Omental fat pad (tissue), 4 donors: ENCODE data around the gene KANK2. TPM values are rescaled to one million over a fixed set of nuclear protein-coding genes. Genes with fewer than 3 reads are reported as not detected.

ENCODE experiments used
- ATAC-seq: fragments of 150-250 bp; one replicate; pipeline ENCODE4 v1.9.1; 2016; ENCODE audit warnings: mild to moderate bottlenecking, moderate library complexity; ENCODE audit not compliant: low FRiP score
- DNase-seq: peaks from one replicate; pipeline ENCODE4 v3.0.0-alpha.2; 2019; ENCODE audit warnings: low spot score
- total RNA-seq, 4 donors: library from RNA; depleted of rRNA; stranded (reverse); fragments of >200 nt; gene quantifications; one replicate each; pipeline ENCODE4 v1.1.0, GENCODE V29; 2016
- TF ChIP-seq, protein P1 (sequence below), 3 donors: fragments of 450-650 bp; IDR thresholded peaks; one replicate each; pipeline ENCODE4 v1.5.1; 2016 to 2017; ENCODE audit warnings: antibody characterized with exemption in 3 of 3, mild to moderate bottlenecking in 3 of 3, moderate library complexity in 2 of 3

KANK2 gene
- total RNA-seq, 4 donors from 2014 or later, result 177 to 383 (median 325) TPM

GRCh38 chr19:11225815-11226214 is 28.5 kb upstream of the KANK2 start:
- DNase-seq, result no peak
- ATAC-seq, result no peak
- TF ChIP-seq, protein P1, sequence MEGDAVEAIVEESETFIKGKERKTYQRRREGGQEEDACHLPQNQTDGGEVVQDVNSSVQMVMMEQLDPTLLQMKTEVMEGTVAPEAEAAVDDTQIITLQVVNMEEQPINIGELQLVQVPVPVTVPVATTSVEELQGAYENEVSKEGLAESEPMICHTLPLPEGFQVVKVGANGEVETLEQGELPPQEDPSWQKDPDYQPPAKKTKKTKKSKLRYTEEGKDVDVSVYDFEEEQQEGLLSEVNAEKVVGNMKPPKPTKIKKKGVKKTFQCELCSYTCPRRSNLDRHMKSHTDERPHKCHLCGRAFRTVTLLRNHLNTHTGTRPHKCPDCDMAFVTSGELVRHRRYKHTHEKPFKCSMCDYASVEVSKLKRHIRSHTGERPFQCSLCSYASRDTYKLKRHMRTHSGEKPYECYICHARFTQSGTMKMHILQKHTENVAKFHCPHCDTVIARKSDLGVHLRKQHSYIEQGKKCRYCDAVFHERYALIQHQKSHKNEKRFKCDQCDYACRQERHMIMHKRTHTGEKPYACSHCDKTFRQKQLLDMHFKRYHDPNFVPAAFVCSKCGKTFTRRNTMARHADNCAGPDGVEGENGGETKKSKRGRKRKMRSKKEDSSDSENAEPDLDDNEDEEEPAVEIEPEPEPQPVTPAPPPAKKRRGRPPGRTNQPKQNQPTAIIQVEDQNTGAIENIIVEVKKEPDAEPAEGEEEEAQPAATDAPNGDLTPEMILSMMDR (IDR thresholded peaks at IDR 0.05), result no peak

DNA sequence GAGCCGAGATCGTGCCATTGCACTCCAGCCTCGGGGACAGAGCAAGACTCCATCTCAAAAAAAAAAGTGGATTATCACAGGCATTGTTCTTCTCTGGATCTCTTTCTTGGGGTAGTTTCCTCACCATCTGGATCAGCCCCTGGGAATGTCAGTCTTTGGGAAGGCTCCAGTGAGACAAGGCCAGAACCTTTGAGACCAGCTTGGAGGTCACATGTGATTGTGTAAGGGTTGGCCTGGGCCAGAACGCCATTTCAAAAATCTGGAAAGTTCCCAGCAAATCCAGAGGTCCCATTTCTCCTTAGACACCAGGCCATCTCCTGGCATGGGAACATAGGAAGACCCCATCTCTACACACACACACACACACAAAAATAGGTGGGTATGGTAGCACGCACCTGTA is 27.8 kb upstream of the KANK2 start:
- DNase-seq (no peak), ATAC-seq (no peak)
- TF ChIP-seq, protein P1 (IDR thresholded peaks at IDR 0.05), result no peak

GRCh38 chr19:11224429-11224828 is 27.1 kb upstream of the KANK2 start:
- ATAC-seq (no peak), DNase-seq (no peak)
- TF ChIP-seq, protein P1 (IDR thresholded peaks at IDR 0.05), result no peak

DNA sequence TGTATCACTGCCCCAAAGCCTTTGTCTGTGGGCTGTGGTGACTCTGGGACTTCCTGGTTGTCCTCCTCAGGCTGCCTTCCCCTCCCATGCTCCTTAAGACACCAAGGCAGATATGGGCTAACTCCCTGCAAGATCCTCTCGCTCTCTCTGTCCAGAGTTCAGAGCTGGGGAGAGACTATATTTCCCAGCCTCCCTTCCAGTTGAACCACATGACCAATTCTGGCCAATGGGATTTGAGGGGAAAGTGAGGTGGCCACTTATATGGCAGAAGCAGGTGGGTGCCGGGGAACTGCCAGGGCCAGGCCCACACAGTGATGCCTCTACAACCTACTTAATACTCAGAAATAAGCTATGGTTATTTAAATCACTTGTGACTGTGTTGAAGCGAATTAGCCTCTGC is 25.9 kb upstream of the KANK2 start:
- no peak for ATAC-seq
- no peak for DNase-seq
- TF ChIP-seq, protein P1 (IDR thresholded peaks at IDR 0.05), result no peak

DNA sequence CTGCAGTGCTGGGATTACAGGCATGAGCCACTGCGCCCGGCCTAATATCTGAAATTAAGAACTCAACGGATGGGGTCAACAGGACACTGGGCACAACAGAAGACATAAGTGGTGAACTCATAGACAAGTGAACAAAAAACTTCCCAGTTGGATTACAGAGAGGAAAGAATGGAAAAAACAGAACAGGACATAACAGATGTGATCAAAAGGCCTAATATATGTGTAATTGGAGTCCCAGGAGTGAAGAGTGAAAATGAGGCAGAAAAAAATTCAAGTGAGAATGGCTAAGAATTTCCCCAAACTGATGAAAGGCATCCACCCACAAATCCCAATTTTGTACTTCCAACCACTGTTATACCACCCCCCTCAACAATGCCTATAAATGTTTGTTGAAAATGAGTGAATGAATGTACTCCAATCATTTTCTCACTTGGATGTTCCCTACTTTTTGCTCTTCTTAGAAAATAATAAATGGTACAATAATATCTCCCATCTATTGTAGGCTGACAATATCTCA is 23.8 kb upstream of the KANK2 start:
- DNase-seq, result no peak
- TF ChIP-seq, protein P1 (IDR thresholded peaks at IDR 0.05), result no peak
- no peak for ATAC-seq

DNA sequence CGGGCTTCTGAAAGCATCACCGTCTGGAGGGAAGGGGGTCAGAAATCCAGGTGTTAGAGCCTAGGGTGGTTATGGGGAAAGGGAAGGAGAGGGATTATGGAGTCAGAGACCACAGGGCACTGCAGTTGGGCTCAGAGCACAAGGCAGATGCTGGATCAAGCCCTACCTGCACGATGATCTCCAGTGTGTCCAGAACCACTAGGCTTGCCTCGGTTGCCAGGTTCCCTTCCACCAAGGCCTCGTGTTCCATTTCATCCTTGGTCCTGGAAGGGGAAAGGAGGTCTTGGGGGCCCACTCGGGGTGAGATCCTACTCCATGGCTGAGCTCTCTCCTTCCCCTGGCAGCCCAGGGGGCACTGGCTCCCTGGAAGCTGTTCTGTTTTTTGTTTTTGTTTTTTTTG is 17.0 kb upstream of the KANK2 start:
- no peak for DNase-seq
- TF ChIP-seq, protein P1 (IDR thresholded peaks at IDR 0.05), result no peak
- no peak for ATAC-seq

- ATAC-seq (no peak), DNase-seq (no peak)
- TF ChIP-seq, protein P1 (IDR thresholded peaks at IDR 0.05), result no peak
Measured at GRCh38 chr19:11210656-11210928, 13.2 kb upstream of the KANK2 start.
